ENCODE results near the gene DHRS4L2.

The DHRS4L2 gene

GRCh38 chr14:24053548-24054323, 65.0 kb downstream of the DHRS4L2 start:
- DNase-seq (ENCODE audit: low spot score) = peak; percentile 8

- DNase-seq (ENCODE audit: low spot score) = no peak
Observed at GRCh38 chr14:24054324-24054641, 65.6 kb downstream of the DHRS4L2 start.

GRCh38 chr14:24054646-24055045, 65.9 kb downstream of the DHRS4L2 start:
- no peak for DNase-seq (ENCODE audit: low spot score)
